ENCODE measurements around the gene CDH23. TPM values are rescaled to one million over a fixed set of nuclear protein-coding genes. Genes with fewer than 3 reads are reported as not detected.
A peak's percentile ranks its signal among the peaks of the same experiment; 100 is the strongest.

The CDH23 gene
- total RNA-seq, 1 donor from 2014 or later: 10.3 TPM

DNA sequence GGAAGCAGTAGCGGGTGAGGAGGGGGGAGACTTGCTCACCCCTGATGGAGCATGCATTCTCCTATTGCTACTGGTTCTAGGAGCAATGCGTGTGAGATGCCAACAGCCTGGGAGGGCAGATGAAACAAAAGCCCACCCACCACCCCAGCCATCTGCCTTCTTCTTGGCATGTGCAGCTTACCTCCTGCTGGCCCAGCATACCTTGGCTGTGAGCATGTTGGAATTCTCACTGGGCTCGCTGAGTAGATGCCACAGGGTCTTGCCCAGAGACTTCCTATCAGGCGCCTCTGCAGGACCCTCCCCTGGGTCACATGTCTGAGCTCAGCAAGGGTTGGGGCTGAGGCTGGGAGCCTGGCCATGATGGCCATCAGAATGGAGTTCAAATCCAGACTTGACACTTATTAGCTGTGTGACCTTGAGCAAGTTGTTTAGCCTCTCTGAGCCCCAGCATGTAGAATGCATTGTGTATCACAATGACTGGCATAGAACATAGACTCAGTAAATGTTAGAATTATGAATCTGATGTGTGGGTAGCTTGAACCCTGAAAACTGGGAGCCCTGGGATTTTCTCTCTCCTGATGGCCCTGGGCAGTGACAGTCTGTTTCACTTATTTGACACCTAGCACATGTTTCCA lies 38.2 kb downstream of the CDH23 start:
- Histone ChIP-seq H3K36me3 (no peaks in the 10 kb centered on the region), H3K4me3 (no peak overlapping the region), H3K4me1 (peaks cover 10% of the 10 kb centered on the region), H3K27ac (no peak overlapping the region), H3K27me3 (no peaks in the 10 kb centered on the region), H3K9me3 (no peaks in the 10 kb centered on the region)
- TF ChIP-seq POLR2AphosphoS5 (IDR thresholded peaks at IDR 0.05; ENCODE audit: insufficient read depth in 1 of 2, low read depth in 1 of 2): no peak
- no peak for TF ChIP-seq POLR2A (IDR thresholded peaks at IDR 0.05)
- TF ChIP-seq, protein P1, sequence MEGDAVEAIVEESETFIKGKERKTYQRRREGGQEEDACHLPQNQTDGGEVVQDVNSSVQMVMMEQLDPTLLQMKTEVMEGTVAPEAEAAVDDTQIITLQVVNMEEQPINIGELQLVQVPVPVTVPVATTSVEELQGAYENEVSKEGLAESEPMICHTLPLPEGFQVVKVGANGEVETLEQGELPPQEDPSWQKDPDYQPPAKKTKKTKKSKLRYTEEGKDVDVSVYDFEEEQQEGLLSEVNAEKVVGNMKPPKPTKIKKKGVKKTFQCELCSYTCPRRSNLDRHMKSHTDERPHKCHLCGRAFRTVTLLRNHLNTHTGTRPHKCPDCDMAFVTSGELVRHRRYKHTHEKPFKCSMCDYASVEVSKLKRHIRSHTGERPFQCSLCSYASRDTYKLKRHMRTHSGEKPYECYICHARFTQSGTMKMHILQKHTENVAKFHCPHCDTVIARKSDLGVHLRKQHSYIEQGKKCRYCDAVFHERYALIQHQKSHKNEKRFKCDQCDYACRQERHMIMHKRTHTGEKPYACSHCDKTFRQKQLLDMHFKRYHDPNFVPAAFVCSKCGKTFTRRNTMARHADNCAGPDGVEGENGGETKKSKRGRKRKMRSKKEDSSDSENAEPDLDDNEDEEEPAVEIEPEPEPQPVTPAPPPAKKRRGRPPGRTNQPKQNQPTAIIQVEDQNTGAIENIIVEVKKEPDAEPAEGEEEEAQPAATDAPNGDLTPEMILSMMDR (IDR thresholded peaks at IDR 0.05): no peak
- DNase-seq (ENCODE audit: extremely low spot score in 2 of 2): peak in 1 of 2 donors; percentile 46
- intact Hi-C loops (cut with DNase I): no loop called here

DNA sequence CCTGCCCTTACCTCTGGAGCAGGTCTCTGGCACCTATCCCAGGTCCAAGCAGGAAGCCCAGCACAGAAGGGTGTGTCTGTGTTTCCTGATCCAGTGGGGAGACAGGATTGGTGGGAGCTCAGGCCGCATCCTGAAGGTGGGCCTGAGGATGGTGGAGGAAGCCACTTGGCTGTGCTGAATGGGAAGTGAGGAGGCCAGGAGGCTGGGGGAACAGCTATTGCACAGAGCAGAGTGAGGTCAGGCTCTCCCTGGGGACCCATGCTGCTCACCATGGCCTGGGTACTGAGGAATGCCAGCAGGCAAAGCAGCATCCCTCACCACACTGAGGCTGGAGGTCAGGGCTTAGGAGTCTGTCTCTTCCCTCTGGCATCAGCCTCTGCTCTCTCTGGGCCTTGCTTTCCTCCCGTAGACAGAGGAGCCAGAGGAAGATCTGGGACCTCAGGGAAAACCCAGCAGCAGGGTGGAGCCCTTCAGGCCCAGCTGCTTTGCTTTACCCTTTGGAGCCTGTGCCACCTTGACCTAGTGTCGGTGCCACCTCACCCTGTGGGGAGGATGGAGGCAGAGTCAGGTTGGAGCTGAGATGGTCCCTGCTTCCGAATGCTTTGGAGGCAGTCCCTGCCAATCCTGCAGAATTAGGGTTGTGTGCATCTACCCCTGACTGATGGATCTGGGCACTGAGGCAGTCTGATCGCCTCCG lies 39.0 kb downstream of the CDH23 start:
- H3K4me3 ChIP-seq: no peak overlapping the region
- H3K27me3 ChIP-seq: no peaks in the 10 kb centered on the region
- TF ChIP-seq POLR2A (IDR thresholded peaks at IDR 0.05): no peak
- intact Hi-C loops (cut with DNase I): no loop called here
- peaks cover 10% of the 10 kb centered on the region for H3K4me1 ChIP-seq
- DNase-seq (ENCODE audit: extremely low spot score in 2 of 2): peak in 1 of 2 donors; percentile 79
- H3K9me3 ChIP-seq: no peaks in the 10 kb centered on the region
- no peaks in the 10 kb centered on the region for H3K36me3 ChIP-seq
- H3K27ac ChIP-seq: no peak overlapping the region

DNA sequence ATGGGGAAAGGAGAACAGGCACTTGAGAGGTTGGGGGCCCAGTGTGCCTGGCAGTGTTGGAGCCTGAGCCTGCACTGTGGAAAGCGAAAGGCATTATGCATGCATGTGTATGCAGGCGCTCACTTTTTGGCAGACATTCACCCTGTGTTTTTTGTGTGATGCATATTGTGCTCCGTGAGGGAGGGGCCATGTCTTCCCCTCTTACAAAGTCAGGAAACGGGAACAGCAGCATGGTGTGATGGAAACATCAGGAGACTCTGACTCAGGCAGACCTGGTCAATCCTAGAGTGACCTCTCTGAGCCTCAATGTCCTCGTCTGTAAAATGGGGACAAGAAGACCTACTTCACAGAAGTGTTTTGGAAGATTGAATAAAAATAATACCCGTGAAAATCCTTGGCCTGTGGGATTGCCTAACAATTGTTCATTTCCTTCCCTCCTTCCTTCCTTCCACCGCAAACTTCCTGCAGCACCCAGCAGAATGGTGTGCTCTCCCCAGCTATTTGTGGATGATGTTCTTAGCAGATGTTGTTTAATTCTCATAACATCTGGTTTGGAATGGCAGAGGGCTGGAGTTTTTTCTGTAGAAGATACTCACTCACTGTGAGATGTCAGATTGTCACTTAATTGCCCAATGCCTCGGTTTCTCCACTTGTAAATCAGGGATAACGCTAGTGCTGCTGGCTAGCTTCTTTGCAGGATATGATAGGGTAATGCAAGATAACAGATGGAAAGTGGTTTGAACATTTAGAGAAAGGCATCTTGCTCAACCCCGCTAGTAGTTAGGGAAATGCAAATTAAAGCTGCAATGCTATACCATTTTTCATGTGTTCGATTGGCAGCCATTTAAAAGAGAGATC lies 39.8 kb downstream of the CDH23 start:
- no peaks in the 10 kb centered on the region for H3K27me3 ChIP-seq
- no peaks in the 10 kb centered on the region for H3K9me3 ChIP-seq
- DNase-seq (ENCODE audit: extremely low spot score in 2 of 2): no peak
- H3K36me3 ChIP-seq: no peaks in the 10 kb centered on the region
- no peak overlapping the region for H3K27ac ChIP-seq
- TF ChIP-seq POLR2A (IDR thresholded peaks at IDR 0.05): no peak
- TF ChIP-seq, protein P1 (IDR thresholded peaks at IDR 0.05): no peak
- TF ChIP-seq POLR2AphosphoS5 (IDR thresholded peaks at IDR 0.05; ENCODE audit: insufficient read depth in 1 of 2, low read depth in 1 of 2): no peak
- intact Hi-C loops (cut with DNase I): no loop called here
- peaks cover 10% of the 10 kb centered on the region for H3K4me1 ChIP-seq
- no peak overlapping the region for H3K4me3 ChIP-seq

DNA sequence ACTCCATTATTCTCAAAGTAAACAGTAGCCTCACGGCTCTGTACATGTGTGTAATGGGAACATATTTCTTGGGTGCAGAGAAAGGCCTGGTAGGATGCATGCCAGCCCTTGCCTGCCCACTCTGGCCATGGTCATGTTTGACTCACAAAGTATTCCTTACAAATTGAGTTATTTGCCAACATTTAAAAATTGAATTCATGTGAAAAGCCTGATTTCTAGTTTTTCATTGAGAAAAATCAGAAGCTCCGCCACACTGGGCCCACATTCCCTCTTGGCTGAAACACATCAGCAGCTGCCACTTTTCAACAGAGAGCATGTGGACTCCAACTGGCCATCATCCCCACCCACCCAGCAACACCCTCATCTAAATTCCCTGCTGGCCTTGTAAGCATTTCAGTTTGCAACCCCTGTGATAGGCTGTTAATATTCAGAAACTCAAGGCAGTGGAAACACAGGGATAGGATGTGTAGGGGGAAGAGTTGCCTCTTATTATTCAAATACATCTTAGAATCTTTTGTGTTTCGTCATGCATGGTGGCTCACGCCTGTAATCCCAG lies 40.9 kb downstream of the CDH23 start:
- DNase-seq (ENCODE audit: extremely low spot score in 2 of 2): no peak
- intact Hi-C loops (cut with DNase I): no loop called here
- no peaks in the 10 kb centered on the region for H3K9me3 ChIP-seq
- no peak overlapping the region for H3K4me3 ChIP-seq
- H3K4me1 ChIP-seq: peaks cover 10% of the 10 kb centered on the region
- TF ChIP-seq, protein P1 (IDR thresholded peaks at IDR 0.05): no peak
- no peak for TF ChIP-seq POLR2A (IDR thresholded peaks at IDR 0.05)
- TF ChIP-seq POLR2AphosphoS5 (IDR thresholded peaks at IDR 0.05; ENCODE audit: insufficient read depth in 1 of 2, low read depth in 1 of 2): no peak
- H3K27ac ChIP-seq: no peak overlapping the region
- H3K36me3 ChIP-seq: no peaks in the 10 kb centered on the region
- H3K27me3 ChIP-seq: no peaks in the 10 kb centered on the region

DNA sequence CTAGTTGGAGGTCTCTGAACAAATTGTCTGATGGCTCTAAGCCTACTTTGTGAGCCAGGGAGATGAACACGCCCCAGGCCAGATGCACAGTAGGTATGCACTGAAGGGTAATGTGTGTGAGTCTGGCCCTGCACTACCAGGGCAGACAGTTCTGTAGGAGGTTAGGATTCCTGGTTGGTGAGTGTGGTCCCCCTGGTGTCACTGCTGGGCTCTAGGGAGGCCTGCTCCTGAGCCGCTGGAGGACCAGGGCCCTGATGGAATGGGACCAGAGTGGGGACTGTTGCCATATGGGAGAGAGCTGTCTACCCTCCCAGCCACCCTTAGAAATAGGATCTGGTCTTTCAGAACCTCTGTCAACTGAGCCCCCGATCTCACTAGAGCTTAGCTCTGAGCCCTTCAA lies 42.0 kb downstream of the CDH23 start:
- H3K27me3 ChIP-seq: no peaks in the 10 kb centered on the region
- DNase-seq (ENCODE audit: extremely low spot score in 2 of 2): no peak
- no peak overlapping the region for H3K27ac ChIP-seq

More for the DNA sequence above, 42.0 kb downstream of the CDH23 start:
- TF ChIP-seq POLR2A (IDR thresholded peaks at IDR 0.05): no peak
- no peak for TF ChIP-seq POLR2AphosphoS5 (IDR thresholded peaks at IDR 0.05; ENCODE audit: insufficient read depth in 1 of 2, low read depth in 1 of 2)
- TF ChIP-seq, protein P1 (IDR thresholded peaks at IDR 0.05): no peak
- Histone ChIP-seq H3K9me3 (no peaks in the 10 kb centered on the region), H3K4me3 (no peak overlapping the region), H3K36me3 (no peaks in the 10 kb centered on the region), H3K4me1 (peaks cover 10% of the 10 kb centered on the region)
- intact Hi-C loops (cut with DNase I): no loop called here

Measured in vagina (tissue), 2 donors.